HepG2 (cell line): Measurements from ENCODE around the gene LOXL3. TPM values are rescaled to one million over a fixed set of nuclear protein-coding genes. Genes with fewer than 3 reads are reported as not detected.

Source experiments
- ARNT2 ChIP-seq: sonication (generic); formaldehyde crosslinking; IDR thresholded peaks from 2 replicates; pipeline ENCODE4 v1.8.0; 2022; ENCODE audit warnings: mild to moderate bottlenecking, low read depth, missing genetic modification reagents, moderate library complexity
- CREB1 ChIP-seq, 2 experiments: fragments of 450-650 bp in 1 of 2; IDR thresholded peaks; 2 replicates each; pipeline ENCODE4 v1.6.1; 2016 to 2017; ENCODE audit warnings: control low read depth in 1 of 2, mild to moderate bottlenecking in 1 of 2, missing compliant biosample characterization in 1 of 2, missing genetic modification characterization in 1 of 2
- ERF ChIP-seq: IDR thresholded peaks from 2 replicates; pipeline ENCODE4 v1.6.1; 2018; ENCODE audit warnings: missing biosample characterization, missing genetic modification reagents
- FLYWCH1 ChIP-seq: sonication (generic); formaldehyde crosslinking; IDR thresholded peaks from 2 replicates; pipeline ENCODE4 v1.8.1; 2023; ENCODE audit warnings: mild to moderate bottlenecking, missing genetic modification reagents
- IKZF4 ChIP-seq: sonication (generic); formaldehyde crosslinking; IDR thresholded peaks from 2 replicates; pipeline ENCODE4 v1.5.1; 2020; ENCODE audit warnings: borderline replicate concordance, mild to moderate bottlenecking, low read depth, missing genetic modification reagents; ENCODE audit errors: not compliant biosample characterization
- POGZ ChIP-seq: sonication (generic); formaldehyde crosslinking; IDR thresholded peaks from 2 replicates; pipeline ENCODE4 v1.4.0; 2020; ENCODE audit warnings: mild to moderate bottlenecking, missing genetic modification reagents
- SNAI1 ChIP-seq: sonication (generic); formaldehyde crosslinking; IDR thresholded peaks from 2 replicates; pipeline ENCODE4 v1.5.0; 2020; ENCODE audit warnings: mild to moderate bottlenecking, missing genetic modification reagents, borderline replicate concordance
- THAP11 ChIP-seq: IDR thresholded peaks from 2 replicates; pipeline ENCODE4 v1.6.1; 2016; ENCODE audit warnings: missing biosample characterization, missing genetic modification reagents
- THAP8 ChIP-seq: sonication (generic); formaldehyde crosslinking; IDR thresholded peaks from 2 replicates; pipeline ENCODE4 v1.5.1; 2020; ENCODE audit warnings: missing genetic modification reagents, mild to moderate bottlenecking, borderline replicate concordance
- ZFP90 ChIP-seq: sonication (generic); formaldehyde crosslinking; IDR thresholded peaks from 2 replicates; pipeline ENCODE4 v1.8.0; 2022; ENCODE audit warnings: missing genetic modification reagents, mild to moderate bottlenecking, inconsistent platforms, borderline replicate concordance
- ZNF282 ChIP-seq: fragments of 450-650 bp; IDR thresholded peaks from 2 replicates; pipeline ENCODE4 v1.6.1; 2018; ENCODE audit not compliant: partially characterized antibody
- ZNF564 ChIP-seq: sonication (generic); formaldehyde crosslinking; IDR thresholded peaks from 2 replicates; pipeline ENCODE4 v1.8.1; 2023; ENCODE audit warnings: mild to moderate bottlenecking, missing genetic modification reagents
- ZNF646 ChIP-seq: sonication (generic); formaldehyde crosslinking; IDR thresholded peaks from 2 replicates; pipeline ENCODE4 v1.9.0; 2021; ENCODE audit warnings: mild to moderate bottlenecking, missing genetic modification reagents
- polyA plus RNA-seq, 8 experiments: library from polyadenylated mRNA; depleted of rRNA in 3 of 8; stranded (reverse) in 7 of 8; unstranded in 1 of 8; fragments of >200 nt; fragmentation: Illumina TruSeq in 4 of 8; extraction: Trizol in 4 of 8; gene quantifications; 2 replicates each; pipeline versions ENCODE4 v1.2.1 to v1.2.3, GENCODE V29; 2011 to 2016; ENCODE audit warnings: low read depth in 4 of 8, missing spikeins in 1 of 8, mixed read lengths in 1 of 8; ENCODE audit not compliant: insufficient read depth in 1 of 8
- total RNA-seq, 5 experiments: library from RNA; depleted of rRNA; stranded (reverse); fragments of >200 nt; fragmentation: Illumina TruSeq; extraction: Trizol; gene quantifications; 2 replicates each; pipeline ENCODE4 v1.2.3, GENCODE V29; 2016; ENCODE audit warnings: low read depth in 1 of 5

LOXL3 gene
- total and polyA plus RNA-seq, 2 of the 13 experiments (the other 11 are each of a cell fraction or from before 2014, with no cell fraction given), result 0.55 to 6.5 TPM

- TF ChIP-seq THAP11 (CRISPR knock-in tag) (no peak), SNAI1 (CRISPR knock-in tag) (0 out of 2 replicates have a peak, but pooled peaks have one; percentile 46), ARNT2 (CRISPR knock-in tag) (no peak), IKZF4 (CRISPR knock-in tag) (no peak), CREB1 (IDR thresholded peaks at IDR 0.05) (no peak), CREB1 (CRISPR knock-in tag; IDR thresholded peaks at IDR 0.05) (no peak), ZNF282 (no peak), ZFP90 (CRISPR knock-in tag) (no peak), THAP8 (no peak), POGZ (CRISPR knock-in tag) (peak; percentile 31; the same call in 1 of the 2 replicates), FLYWCH1 (CRISPR knock-in tag) (0 out of 2 replicates have a peak, but pooled peaks have one; percentile 49), ZNF646 (CRISPR knock-in tag) (no peak), ERF (CRISPR knock-in tag) (no peak), ZNF564 (CRISPR knock-in tag) (no peak)
Measured at GRCh38 chr2:74548285-74548899, 5.3 kb downstream of the LOXL3 start (continued).
